ENCODE data around the gene AMFR. TPM values are rescaled to one million over a fixed set of nuclear protein-coding genes. Genes with fewer than 3 reads are reported as not detected.

AMFR gene
- total and polyA plus RNA-seq, 2 of the 8 experiments (the other 6 are each of a cell fraction or from before 2014, with no cell fraction given), result 18.6 to 21.7 TPM

DNA sequence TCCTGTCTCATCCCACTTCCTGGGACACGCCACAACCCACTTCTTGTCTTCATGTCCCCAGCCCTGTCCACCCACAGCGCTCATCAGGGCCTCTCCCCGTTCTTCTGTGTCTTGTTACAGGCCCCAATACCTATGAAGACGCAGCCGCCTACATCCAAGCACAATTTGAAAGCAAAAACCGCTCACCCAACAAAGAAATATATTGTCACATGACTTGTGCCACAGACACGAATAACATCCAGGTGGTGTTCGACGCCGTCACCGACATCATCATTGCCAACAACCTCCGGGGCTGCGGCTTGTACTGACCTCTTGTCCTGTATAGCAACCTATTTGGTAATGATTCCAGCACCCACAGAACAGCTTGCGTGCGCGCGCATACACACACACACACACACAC, 70.6 kb downstream of the AMFR start (continued):
- no peak for TF ChIP-seq ZNF274 (IDR thresholded peaks at IDR 0.05; ENCODE audit: borderline replicate concordance, extremely low read depth, low read length)
- TF ChIP-seq SIN3A (conservative IDR thresholded peaks at IDR 0.05 in 1 of 2, IDR thresholded peaks at IDR 0.05 in 1 of 2; ENCODE audit: low read depth in 1 of 2, low read length in 2 of 2), result no peak
- TF ChIP-seq POU5F1 (IDR thresholded peaks at IDR 0.05; ENCODE audit: low read depth, low read length), result no peak
- TF ChIP-seq HDAC2 (IDR thresholded peaks at IDR 0.05; ENCODE audit: borderline replicate concordance in 1 of 2, low read depth in 2 of 2, low read length in 2 of 2), result no peak
